Panc1 (cell line): Measurements from ENCODE around the gene NPAS3.

Experiments
- POLR2AphosphoS5 ChIP-seq: IDR thresholded peaks from 2 replicates; pipeline ENCODE4 v1.6.1; 2012; ENCODE audit warnings: mild to moderate bottlenecking, low read depth, low read length, moderate library complexity
- SIN3A ChIP-seq: IDR thresholded peaks from 2 replicates; pipeline ENCODE4 v1.6.1; 2012; ENCODE audit warnings: low read depth, mild to moderate bottlenecking, low read length, moderate library complexity, borderline replicate concordance; ENCODE audit not compliant: insufficient read depth
- TF ChIP-seq, protein P1 (sequence below): fragments of 450-650 bp; IDR thresholded peaks from 2 replicates; pipeline ENCODE4 v1.5.1; 2017; ENCODE audit warnings: mild to moderate bottlenecking

DNA sequence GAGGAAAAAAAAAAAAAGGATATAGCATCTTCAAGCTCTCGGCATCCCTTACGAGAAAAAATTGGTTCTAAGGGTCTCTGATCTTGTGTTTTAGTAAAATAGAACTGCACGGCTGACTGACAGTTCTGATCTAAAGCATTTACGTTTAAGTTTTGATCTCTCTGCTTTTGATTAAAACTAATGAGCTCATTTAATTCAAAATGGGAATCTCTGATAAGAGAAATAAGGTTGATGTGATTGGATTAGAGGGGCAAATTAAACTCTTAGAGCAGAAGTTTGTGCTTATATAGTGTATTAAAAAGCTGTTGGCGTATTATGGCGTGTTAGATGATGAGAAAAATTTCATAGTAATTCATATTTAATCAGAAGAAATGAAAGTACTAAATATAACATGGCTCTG is 794.6 kb downstream of the NPAS3 start:
- TF ChIP-seq, protein P1, sequence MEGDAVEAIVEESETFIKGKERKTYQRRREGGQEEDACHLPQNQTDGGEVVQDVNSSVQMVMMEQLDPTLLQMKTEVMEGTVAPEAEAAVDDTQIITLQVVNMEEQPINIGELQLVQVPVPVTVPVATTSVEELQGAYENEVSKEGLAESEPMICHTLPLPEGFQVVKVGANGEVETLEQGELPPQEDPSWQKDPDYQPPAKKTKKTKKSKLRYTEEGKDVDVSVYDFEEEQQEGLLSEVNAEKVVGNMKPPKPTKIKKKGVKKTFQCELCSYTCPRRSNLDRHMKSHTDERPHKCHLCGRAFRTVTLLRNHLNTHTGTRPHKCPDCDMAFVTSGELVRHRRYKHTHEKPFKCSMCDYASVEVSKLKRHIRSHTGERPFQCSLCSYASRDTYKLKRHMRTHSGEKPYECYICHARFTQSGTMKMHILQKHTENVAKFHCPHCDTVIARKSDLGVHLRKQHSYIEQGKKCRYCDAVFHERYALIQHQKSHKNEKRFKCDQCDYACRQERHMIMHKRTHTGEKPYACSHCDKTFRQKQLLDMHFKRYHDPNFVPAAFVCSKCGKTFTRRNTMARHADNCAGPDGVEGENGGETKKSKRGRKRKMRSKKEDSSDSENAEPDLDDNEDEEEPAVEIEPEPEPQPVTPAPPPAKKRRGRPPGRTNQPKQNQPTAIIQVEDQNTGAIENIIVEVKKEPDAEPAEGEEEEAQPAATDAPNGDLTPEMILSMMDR, result no peak
- TF ChIP-seq SIN3A, result no peak
- no peak for TF ChIP-seq POLR2AphosphoS5
